GM15510 (cell line): ENCODE data around the gene SFMBT2.

Source experiments
- POLR2A ChIP-seq: IDR thresholded peaks from 3 replicates; pipeline ENCODE4 v1.6.1; 2011; ENCODE audit warnings: borderline replicate concordance; ENCODE audit not compliant: insufficient read length; ENCODE audit errors: extremely low read depth

Gene SFMBT2

GRCh38 chr10:7171825-7172224, 239.0 kb downstream of the SFMBT2 start:
- TF ChIP-seq POLR2A = no peak

GRCh38 chr10:7170626-7171322, 240.1 kb downstream of the SFMBT2 start:
- no peak for TF ChIP-seq POLR2A

- TF ChIP-seq POLR2A = no peak
These were observed 242.4 kb downstream of the SFMBT2 start for GRCh38 chr10:7168414-7168813.

- TF ChIP-seq POLR2A = no peak
These were observed 245.2 kb downstream of the SFMBT2 start for GRCh38 chr10:7165500-7166177.

- TF ChIP-seq POLR2A = no peak
These were observed 245.9 kb downstream of the SFMBT2 start for GRCh38 chr10:7164955-7165354.

GRCh38 chr10:7162331-7162730, 248.5 kb downstream of the SFMBT2 start:
- TF ChIP-seq POLR2A = no peak

- TF ChIP-seq POLR2A = no peak
These were observed 249.2 kb downstream of the SFMBT2 start for GRCh38 chr10:7161484-7162250.

- TF ChIP-seq POLR2A = no peak
These were observed 250.9 kb downstream of the SFMBT2 start for GRCh38 chr10:7159928-7160327.

- no peak for TF ChIP-seq POLR2A
These were observed 251.3 kb downstream of the SFMBT2 start for GRCh38 chr10:7159517-7159916.

- TF ChIP-seq POLR2A = no peak
These were observed 253.7 kb downstream of the SFMBT2 start for GRCh38 chr10:7157091-7157490.

GRCh38 chr10:7153750-7154149, 257.1 kb downstream of the SFMBT2 start:
- no peak for TF ChIP-seq POLR2A

- TF ChIP-seq POLR2A = no peak
These were observed 257.9 kb downstream of the SFMBT2 start for GRCh38 chr10:7152982-7153381.

GRCh38 chr10:7152341-7152740, 258.5 kb downstream of the SFMBT2 start:
- TF ChIP-seq POLR2A = no peak

GRCh38 chr10:7151538-7151937, 259.3 kb downstream of the SFMBT2 start:
- no peak for TF ChIP-seq POLR2A

- no peak for TF ChIP-seq POLR2A
These were observed 260.5 kb downstream of the SFMBT2 start for GRCh38 chr10:7150349-7150748.

GRCh38 chr10:7146189-7146588, 264.6 kb downstream of the SFMBT2 start:
- no peak for TF ChIP-seq POLR2A

- no peak for TF ChIP-seq POLR2A
These were observed 274.8 kb downstream of the SFMBT2 start for GRCh38 chr10:7136016-7136415.

- TF ChIP-seq POLR2A = no peak
These were observed 275.6 kb downstream of the SFMBT2 start for GRCh38 chr10:7135188-7135587.
